SJCRH30 (cell line): ENCODE results near the gene LYRM9. TPM values are rescaled to one million over a fixed set of nuclear protein-coding genes. Genes with fewer than 3 reads are reported as not detected.

ENCODE experiments used
- DNase-seq, 2 experiments: peaks; one replicate each; pipeline ENCODE4 v3.0.0-alpha.2; 2015 to 2020
- H3K27ac ChIP-seq: fragments of 250-450 bp; sonication (Bioruptor Pico); 2 replicates; pipeline ENCODE4 v1.5.1; 2020; ENCODE audit warnings: mild to moderate bottlenecking, moderate library complexity
- H3K27me3 ChIP-seq: fragments of 250-450 bp; sonication (Bioruptor Pico); 2 replicates; pipeline ENCODE4 v1.5.1; 2020; ENCODE audit warnings: mild to moderate bottlenecking, moderate library complexity
- H3K36me3 ChIP-seq: fragments of 250-450 bp; sonication (Bioruptor Pico); 2 replicates; pipeline ENCODE4 v1.5.1; 2020; ENCODE audit warnings: mild to moderate bottlenecking, moderate library complexity
- H3K4me1 ChIP-seq: fragments of 250-450 bp; sonication (Bioruptor Pico); 2 replicates; pipeline ENCODE4 v1.5.1; 2020; ENCODE audit warnings: mild to moderate bottlenecking, moderate library complexity
- H3K4me3 ChIP-seq: fragments of 250-450 bp; sonication (Bioruptor Pico); 2 replicates; pipeline ENCODE4 v1.5.1; 2020; ENCODE audit warnings: mild to moderate bottlenecking, moderate library complexity
- H3K9me3 ChIP-seq: fragments of 250-450 bp; sonication (Bioruptor Pico); replicated peaks from 2 replicates; pipeline ENCODE4 v1.5.1; 2020; ENCODE audit warnings: mild to moderate bottlenecking, moderate library complexity
- total RNA-seq: library from RNA; depleted of rRNA; stranded (reverse); fragments of >200 nt; shearing (Covaris generic); gene quantifications from 2 replicates; pipeline ENCODE4 v1.2.3, GENCODE V29; 2014

The LYRM9 gene
- total RNA-seq, 1 experiment from 2014 or later, result 0.22 TPM

- Histone ChIP-seq H3K27ac (no peak overlapping the region), H3K36me3 (no peaks in the 10 kb centered on the region), H3K27me3 (no peaks in the 10 kb centered on the region), H3K4me3 (no peak overlapping the region), H3K9me3 (no peaks in the 10 kb centered on the region), H3K4me1 (no peaks in the 10 kb centered on the region)
- no peak for DNase-seq
These were observed 20.0 kb downstream of the LYRM9 start for GRCh38 chr17:27873211-27873610.

- Histone ChIP-seq H3K9me3 (no peaks in the 10 kb centered on the region), H3K4me3 (no peak overlapping the region), H3K4me1 (no peaks in the 10 kb centered on the region), H3K36me3 (no peaks in the 10 kb centered on the region), H3K27me3 (no peaks in the 10 kb centered on the region), H3K27ac (no peak overlapping the region)
- DNase-seq, result no peak
These were observed 20.4 kb downstream of the LYRM9 start for GRCh38 chr17:27872776-27873175.

DNA sequence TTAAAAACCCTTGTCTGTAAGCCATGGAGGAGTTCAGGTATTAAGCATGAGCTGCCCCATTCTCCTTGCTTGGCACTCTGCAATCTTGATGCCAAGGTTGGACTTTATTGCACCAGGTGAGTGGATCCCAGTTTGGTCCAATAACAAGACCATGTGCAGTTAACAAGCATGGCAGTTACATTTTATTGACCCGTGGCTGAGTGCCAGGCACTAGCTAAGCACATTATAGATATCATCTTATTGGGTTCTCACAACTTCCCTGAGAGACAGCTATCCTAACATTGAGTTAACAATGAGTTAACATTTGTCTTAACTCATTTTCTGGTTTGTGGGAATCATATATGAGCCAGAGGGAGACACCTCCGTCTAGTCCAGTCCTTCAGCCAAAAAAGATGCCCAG, 21.8 kb downstream of the LYRM9 start:
- no peaks in the 10 kb centered on the region for H3K36me3 ChIP-seq
- no peak overlapping the region for H3K27ac ChIP-seq
- H3K4me3 ChIP-seq, result no peak overlapping the region
- peaks cover 3% of the 10 kb centered on the region; the same call in 1 of the 2 replicates for H3K27me3 ChIP-seq
- no peaks in the 10 kb centered on the region for H3K9me3 ChIP-seq
- no peak for DNase-seq
- no peaks in the 10 kb centered on the region for H3K4me1 ChIP-seq

DNA sequence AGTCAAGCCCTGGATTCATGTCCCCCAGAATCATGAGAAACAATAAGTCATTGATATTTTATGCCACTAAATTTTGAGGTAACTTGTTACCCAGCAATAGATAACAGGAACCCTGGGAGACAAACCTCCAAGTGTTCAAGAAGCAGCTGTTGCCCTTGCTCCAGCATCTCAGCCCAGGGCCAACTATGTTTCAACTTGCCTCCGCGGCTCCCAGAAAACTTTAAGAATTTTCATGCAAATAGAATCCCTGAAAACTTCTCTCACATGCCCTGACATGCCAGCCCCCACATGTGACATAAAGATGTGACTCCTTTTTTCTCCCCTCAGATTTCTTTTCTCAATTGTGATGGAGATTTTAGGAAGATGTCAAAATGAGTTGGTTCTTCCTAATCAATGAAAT, 22.8 kb downstream of the LYRM9 start:
- Histone ChIP-seq H3K36me3 (no peaks in the 10 kb centered on the region), H3K27ac (no peak overlapping the region), H3K27me3 (peaks cover 3% of the 10 kb centered on the region; the same call in 1 of the 2 replicates), H3K9me3 (no peaks in the 10 kb centered on the region), H3K4me3 (no peak overlapping the region), H3K4me1 (no peaks in the 10 kb centered on the region)
- no peak for DNase-seq

DNA sequence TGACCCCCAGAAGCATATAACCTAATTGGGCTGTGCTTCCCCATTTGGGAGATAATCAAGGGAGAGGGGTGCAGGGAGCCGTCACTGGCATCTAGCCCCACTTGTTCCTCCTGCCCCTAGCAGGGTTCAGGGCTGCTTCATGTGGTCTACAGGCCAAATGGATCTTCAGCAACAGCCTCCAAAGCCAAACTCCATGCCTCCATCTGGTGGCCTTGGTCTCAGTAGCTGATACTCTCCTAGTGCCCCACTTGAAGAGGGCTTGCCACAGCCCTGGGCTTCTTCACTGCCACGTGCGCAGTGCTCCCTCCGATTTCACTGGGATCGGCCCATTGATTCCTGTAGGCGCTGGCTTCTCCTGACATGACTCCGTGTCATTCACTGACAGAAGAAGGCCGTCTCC, 24.6 kb downstream of the LYRM9 start:
- no peaks in the 10 kb centered on the region for H3K4me1 ChIP-seq
- no peak overlapping the region for H3K27ac ChIP-seq
- no peaks in the 10 kb centered on the region for H3K36me3 ChIP-seq
- peaks cover 3% of the 10 kb centered on the region; the same call in 1 of the 2 replicates for H3K27me3 ChIP-seq
- H3K9me3 ChIP-seq, result no peaks in the 10 kb centered on the region
- DNase-seq, result no peak
- no peak overlapping the region for H3K4me3 ChIP-seq

DNA sequence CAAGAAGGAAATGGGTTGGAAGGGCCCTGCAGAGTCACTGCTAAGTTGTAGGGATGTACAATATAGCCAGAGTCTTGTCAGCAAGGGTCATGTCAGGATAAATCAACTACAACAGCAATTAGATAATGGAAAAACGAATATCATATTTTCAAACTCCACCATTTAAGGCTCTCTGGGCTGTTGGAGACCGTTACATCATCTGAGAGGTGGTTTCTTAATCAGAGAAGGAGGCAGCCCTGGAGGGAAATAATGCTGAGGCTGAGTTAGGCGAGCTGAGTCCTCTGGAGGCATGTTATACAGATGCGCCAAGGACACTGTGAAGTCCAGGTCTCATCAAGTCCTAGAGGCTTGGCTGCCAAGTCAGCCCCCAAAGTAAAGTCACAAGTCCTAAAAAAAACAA, 30.3 kb downstream of the LYRM9 start:
- Histone ChIP-seq H3K36me3 (no peaks in the 10 kb centered on the region), H3K9me3 (no peaks in the 10 kb centered on the region), H3K27me3 (peaks cover 3% of the 10 kb centered on the region; the same call in 1 of the 2 replicates), H3K27ac (no peak overlapping the region), H3K4me1 (no peaks in the 10 kb centered on the region), H3K4me3 (no peak overlapping the region)
- no peak for DNase-seq

- no peak for DNase-seq
- no peaks in the 10 kb centered on the region for H3K9me3 ChIP-seq
These were observed 31.2 kb downstream of the LYRM9 start for GRCh38 chr17:27862004-27862403.

GRCh38 chr17:27860971-27861664, 32.0 kb downstream of the LYRM9 start:
- H3K27ac ChIP-seq, result no peak overlapping the region
- H3K27me3 ChIP-seq, result no peaks in the 10 kb centered on the region
- no peaks in the 10 kb centered on the region for H3K4me1 ChIP-seq
- no peak overlapping the region for H3K4me3 ChIP-seq
- DNase-seq, result no peak
- no peaks in the 10 kb centered on the region for H3K9me3 ChIP-seq
- H3K36me3 ChIP-seq, result no peaks in the 10 kb centered on the region

More at GRCh38 chr17:27862004-27862403, 31.2 kb downstream of the LYRM9 start:
- no peaks in the 10 kb centered on the region for H3K27me3 ChIP-seq
- no peaks in the 10 kb centered on the region for H3K4me1 ChIP-seq
- H3K36me3 ChIP-seq, result no peaks in the 10 kb centered on the region
- no peak overlapping the region for H3K4me3 ChIP-seq
- H3K27ac ChIP-seq, result no peak overlapping the region

DNA sequence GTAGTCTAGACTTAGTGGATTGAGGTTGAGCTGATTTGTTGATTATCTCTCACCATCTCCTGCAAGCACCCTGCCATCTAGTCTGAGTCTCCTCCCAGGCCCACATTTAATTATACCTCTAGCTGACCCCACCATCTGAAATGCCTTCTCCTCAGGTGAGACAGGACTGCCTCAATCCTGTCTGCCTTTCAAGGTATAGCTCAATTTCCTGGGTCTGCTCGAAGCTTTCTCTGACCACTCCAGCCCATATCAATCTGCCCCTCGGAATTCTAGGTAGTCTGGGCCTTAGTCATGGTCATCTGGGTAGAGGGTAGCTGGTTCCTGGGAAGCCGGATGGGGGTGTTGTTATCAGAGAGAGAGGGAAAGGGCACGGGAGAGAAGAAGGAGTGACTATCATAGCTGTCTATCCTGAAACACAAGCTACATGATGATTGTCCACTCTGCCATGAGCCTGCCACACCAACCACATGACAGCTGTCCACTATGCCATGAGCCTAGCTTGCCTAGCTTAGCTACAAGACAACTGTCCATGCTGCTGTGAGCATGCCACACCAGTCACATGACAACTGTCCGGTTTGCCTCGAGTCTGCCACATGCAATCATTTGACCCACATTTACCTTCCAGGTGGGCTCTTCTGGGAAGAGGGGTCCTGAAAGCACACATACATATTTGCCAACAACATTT, 34.4 kb downstream of the LYRM9 start:
- peaks cover 3% of the 10 kb centered on the region; the same call in 1 of the 2 replicates for H3K27me3 ChIP-seq
- no peaks in the 10 kb centered on the region for H3K4me1 ChIP-seq
- DNase-seq, result no peak
- no peaks in the 10 kb centered on the region for H3K9me3 ChIP-seq
- H3K36me3 ChIP-seq, result no peaks in the 10 kb centered on the region
- no peak overlapping the region for H3K4me3 ChIP-seq
- no peak overlapping the region for H3K27ac ChIP-seq

DNA sequence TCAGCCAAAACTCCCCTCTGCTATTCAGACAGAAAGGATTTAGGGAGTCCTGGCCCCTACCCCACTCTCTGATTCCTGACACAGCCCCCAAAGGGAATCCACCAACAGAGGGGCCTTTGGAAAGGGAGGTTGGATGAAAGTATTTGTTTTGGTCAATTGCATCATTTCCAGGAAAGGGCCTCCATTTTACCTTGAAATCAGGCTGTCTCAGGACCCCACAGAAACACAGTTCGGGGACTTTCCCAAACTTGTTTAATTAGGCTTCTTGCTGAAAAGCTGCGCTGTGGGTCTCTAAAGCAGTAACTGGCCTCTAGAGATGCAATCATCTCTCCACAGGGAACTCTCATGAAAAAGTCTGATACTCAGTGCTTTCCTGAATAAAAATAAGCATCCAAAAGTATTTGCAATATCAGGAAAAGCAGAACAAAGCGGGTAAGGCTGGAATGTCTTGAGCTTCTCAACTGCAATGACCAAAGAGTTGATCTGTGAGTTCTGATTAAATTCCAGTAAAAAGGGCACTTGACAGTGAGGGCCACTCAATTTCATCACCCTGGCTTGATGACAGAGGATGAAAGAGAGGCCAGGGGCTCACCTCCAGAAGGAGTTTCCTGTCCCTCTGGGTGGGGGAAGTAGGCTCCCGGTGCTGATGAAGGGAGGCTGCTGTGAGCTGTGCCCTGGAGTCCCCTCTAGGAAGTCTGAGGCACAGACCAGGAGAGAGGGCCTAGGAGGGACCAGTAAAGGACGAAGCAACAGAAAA, 36.3 kb downstream of the LYRM9 start:
- no peak for DNase-seq
- H3K4me1 ChIP-seq, result no peaks in the 10 kb centered on the region
- H3K27ac ChIP-seq, result no peak overlapping the region
- no peak overlapping the region for H3K4me3 ChIP-seq
- peaks cover 3% of the 10 kb centered on the region; the same call in 1 of the 2 replicates for H3K27me3 ChIP-seq
- no peaks in the 10 kb centered on the region for H3K36me3 ChIP-seq
- H3K9me3 ChIP-seq, result no peaks in the 10 kb centered on the region

DNA sequence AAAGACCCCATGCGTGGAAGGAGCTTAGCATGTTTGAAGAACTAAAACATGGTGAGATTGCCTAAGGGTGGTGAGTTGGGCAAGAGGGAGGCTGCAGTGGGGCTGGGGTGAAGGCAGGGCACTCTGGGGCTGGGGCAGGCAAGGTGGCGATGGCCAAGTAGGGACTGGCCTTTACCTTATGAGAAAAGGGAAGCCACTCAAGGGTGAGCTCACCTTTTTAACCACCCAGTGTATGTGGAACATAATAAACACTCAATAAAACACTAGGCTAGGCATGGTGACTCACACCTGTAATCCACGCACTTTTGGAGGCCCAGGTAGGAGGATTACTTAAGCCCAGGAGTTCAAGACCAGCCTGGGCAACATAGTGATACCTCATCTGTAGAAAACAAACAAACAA, 37.7 kb downstream of the LYRM9 start:
- H3K4me3 ChIP-seq, result no peak overlapping the region
- H3K27ac ChIP-seq, result no peak overlapping the region
- H3K36me3 ChIP-seq, result no peaks in the 10 kb centered on the region
- peaks cover 6% of the 10 kb centered on the region; the same call in 1 of the 2 replicates for H3K27me3 ChIP-seq
- DNase-seq, result no peak
- H3K4me1 ChIP-seq, result no peaks in the 10 kb centered on the region
- no peaks in the 10 kb centered on the region for H3K9me3 ChIP-seq

DNA sequence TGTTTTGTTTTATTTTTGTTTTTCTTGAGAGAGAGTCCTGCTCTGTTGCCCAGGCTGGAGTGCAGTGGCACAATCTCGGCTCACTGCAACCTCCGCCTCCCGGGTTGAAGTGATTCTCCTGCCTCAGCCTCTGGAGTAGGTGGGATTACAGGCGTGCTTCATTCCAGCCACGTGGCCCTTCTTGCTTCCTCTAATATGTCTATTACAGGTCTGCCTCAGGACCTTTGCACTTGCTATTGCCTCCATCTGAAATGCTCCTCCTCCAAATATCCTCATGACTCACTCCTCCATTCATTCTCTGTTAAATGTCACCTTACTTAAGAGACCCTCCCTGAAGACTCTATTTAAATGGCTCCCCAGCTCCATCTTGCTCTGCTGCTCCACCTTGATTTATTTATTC, 39.0 kb downstream of the LYRM9 start:
- H3K9me3 ChIP-seq, result no peaks in the 10 kb centered on the region
- peaks cover 6% of the 10 kb centered on the region; the same call in 1 of the 2 replicates for H3K27me3 ChIP-seq
- no peaks in the 10 kb centered on the region for H3K36me3 ChIP-seq
- DNase-seq, result no peak
- H3K4me1 ChIP-seq, result 0 out of 2 replicates have a peak, but pooled peaks cover under 1% of the 10 kb centered on the region
- H3K4me3 ChIP-seq, result no peak overlapping the region
- no peak overlapping the region for H3K27ac ChIP-seq

DNA sequence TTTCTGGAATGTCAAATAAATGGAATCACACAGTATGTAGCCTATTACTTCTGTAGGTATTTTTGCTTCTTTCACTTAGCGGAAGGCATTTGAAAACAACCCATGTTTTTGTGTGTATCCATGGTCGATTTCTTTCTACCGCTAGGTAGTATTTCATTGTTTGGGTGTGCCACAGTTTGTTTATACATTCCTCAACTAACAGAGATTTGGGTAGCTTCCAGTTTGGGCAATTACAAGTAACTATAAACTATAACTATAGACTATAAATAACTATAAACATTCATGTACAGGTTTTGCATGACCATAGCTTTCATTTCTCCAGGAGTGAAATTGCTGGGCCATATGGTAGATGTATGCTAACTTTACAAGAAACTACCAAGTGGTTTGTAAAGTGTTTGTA, 40.1 kb downstream of the LYRM9 start:
- peaks cover 7% of the 10 kb centered on the region; the same call in 1 of the 2 replicates for H3K4me1 ChIP-seq
- H3K4me3 ChIP-seq, result no peak overlapping the region
- H3K36me3 ChIP-seq, result no peaks in the 10 kb centered on the region
- no peak for DNase-seq
- no peaks in the 10 kb centered on the region for H3K9me3 ChIP-seq
- peaks cover 6% of the 10 kb centered on the region; the same call in 1 of the 2 replicates for H3K27me3 ChIP-seq
- no peak overlapping the region for H3K27ac ChIP-seq

DNA sequence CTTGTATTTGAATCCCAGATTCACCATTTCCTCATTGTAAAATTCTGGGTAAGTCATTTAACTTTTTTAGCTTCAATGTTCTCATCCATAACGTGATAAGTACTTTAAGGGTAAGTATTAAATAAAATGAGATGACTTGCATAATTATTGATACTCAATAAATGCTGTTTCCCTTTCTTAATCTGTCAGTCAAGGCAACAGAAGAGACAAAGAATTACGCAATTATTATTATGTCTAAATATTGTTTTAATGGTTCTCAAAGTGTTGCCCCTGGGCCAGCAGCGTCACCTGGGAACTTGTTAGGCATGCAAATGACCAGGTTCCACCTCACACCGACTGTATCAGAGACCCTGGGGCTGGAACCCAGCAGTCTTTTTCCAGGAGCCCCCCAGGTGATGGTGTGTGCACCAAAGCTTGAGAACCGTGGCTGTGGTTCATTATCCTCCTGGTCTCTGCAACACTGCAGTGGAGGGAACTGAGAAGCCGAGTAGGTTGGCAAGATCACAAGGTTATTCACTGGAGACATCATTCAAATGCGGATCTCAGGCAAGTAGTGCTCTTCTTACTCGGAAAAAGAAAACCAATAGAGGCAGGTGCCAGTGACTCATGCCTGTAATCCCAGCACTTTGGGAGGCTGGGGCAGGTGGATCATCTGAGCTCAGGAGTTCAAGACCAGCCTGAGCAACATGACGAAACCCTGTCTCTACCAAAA, 43.5 kb downstream of the LYRM9 start:
- Histone ChIP-seq H3K27me3 (peaks cover 5% of the 10 kb centered on the region; the same call in 1 of the 2 replicates), H3K4me3 (no peak overlapping the region), H3K27ac (no peak overlapping the region), H3K36me3 (no peaks in the 10 kb centered on the region), H3K4me1 (peaks cover 21% of the 10 kb centered on the region), H3K9me3 (no peaks in the 10 kb centered on the region; the same call in 1 of the 2 replicates)
- DNase-seq, result no peak
